Thyroid gland (tissue), 4 donors: ENCODE results near the gene IFIT1. TPM values are rescaled to one million over a fixed set of nuclear protein-coding genes. Genes with fewer than 3 reads are reported as not detected.
"Not testable (repeated sequence)": the region's sequence is repeated elsewhere in the genome, so short reads cannot be mapped to it uniquely, and the experiment has no call there.

Source experiments
- DNase-seq, 2 donors: peaks; one replicate each; pipeline ENCODE4 v3.0.0-alpha.2; 2019
- H3K27ac ChIP-seq, 3 donors: fragments of 200-600 bp; sonication (generic); 1 replicate in 2 of 3; 2 replicates in 1 of 3; pipeline ENCODE4 v1.5.1; 2016 to 2019; ENCODE audit warnings: mild to moderate bottlenecking in 1 of 3, moderate library complexity in 1 of 3
- H3K27me3 ChIP-seq: fragments of 200-600 bp; sonication (generic); one replicate; pipeline ENCODE4 v1.5.1; 2019
- H3K36me3 ChIP-seq, 2 donors: fragments of 200-600 bp; sonication (generic); one replicate each; pipeline ENCODE4 v1.5.1; 2016 to 2019
- H3K4me1 ChIP-seq, 2 donors: fragments of 200-600 bp; sonication (generic); one replicate each; pipeline ENCODE4 v1.5.1; 2017 to 2019
- H3K4me3 ChIP-seq, 3 donors: fragments of 200-600 bp; sonication (generic); replicated peaks in 1 of 3; 1 replicate in 2 of 3; 2 replicates in 1 of 3; pipeline ENCODE4 v1.5.1; 2016; ENCODE audit warnings: mild to moderate bottlenecking in 1 of 3
- H3K9me3 ChIP-seq: fragments of 200-600 bp; sonication (generic); one replicate; pipeline ENCODE4 v1.5.1; 2017
- POLR2A ChIP-seq, 2 donors: fragments of 450-650 bp; IDR thresholded peaks; one replicate each; pipeline ENCODE4 v1.6.1; 2017; ENCODE audit warnings: antibody characterized with exemption in 2 of 2, mild to moderate bottlenecking in 2 of 2, moderate library complexity in 1 of 2
- WGBS, 2 donors: methylation state at CpG; one replicate each; pipeline ENCODE4 v1.1.5; 2017; 5-methylcytosine and 5-hydroxymethylcytosine counted together
- intact Hi-C: fragments of 100-400 bp; cut with DNase I; formaldehyde crosslinking; loops from one replicate; pipeline ENCODE4 v1.15.1; 2023
- total RNA-seq, 4 donors: library from RNA; depleted of rRNA; stranded (reverse); fragments of >200 nt; gene quantifications; one replicate each; pipeline ENCODE4 v1.2.3, GENCODE V29; 2016
- TF ChIP-seq, protein P1 (sequence below), 6 experiments: fragments of 200-600 bp in 3 of 6; fragments of 450-650 bp in 3 of 6; sonication (generic) in 3 of 6; IDR thresholded peaks; one replicate each; pipeline ENCODE4 v1.5.1; 2016 to 2019; ENCODE audit warnings: antibody characterized with exemption in 6 of 6, mild to moderate bottlenecking in 2 of 6, inconsistent platforms in 1 of 6, moderate library complexity in 1 of 6

IFIT1 gene
- total RNA-seq, 4 donors from 2014 or later, result 5.5 to 15.9 (median 10.0) TPM

GRCh38 chr10:89428877-89429276 is 36.5 kb downstream of the IFIT1 start:
- H3K4me1 ChIP-seq, result peaks cover 5 to 13% of the 10 kb centered on the region in 2 donors
- H3K4me3 ChIP-seq, result no peak overlapping the region
- H3K27me3 ChIP-seq, result no peaks in the 10 kb centered on the region
- H3K36me3 ChIP-seq, result no peaks in the 10 kb centered on the region
- no peaks in the 10 kb centered on the region for H3K9me3 ChIP-seq
- H3K27ac ChIP-seq, result no peak overlapping the region
- WGBS, 2 donors, result 68 to 78% methylated on average over 1 of the region's 1 CpG
- TF ChIP-seq POLR2A (IDR thresholded peaks at IDR 0.05), result no peak
- TF ChIP-seq, protein P1, sequence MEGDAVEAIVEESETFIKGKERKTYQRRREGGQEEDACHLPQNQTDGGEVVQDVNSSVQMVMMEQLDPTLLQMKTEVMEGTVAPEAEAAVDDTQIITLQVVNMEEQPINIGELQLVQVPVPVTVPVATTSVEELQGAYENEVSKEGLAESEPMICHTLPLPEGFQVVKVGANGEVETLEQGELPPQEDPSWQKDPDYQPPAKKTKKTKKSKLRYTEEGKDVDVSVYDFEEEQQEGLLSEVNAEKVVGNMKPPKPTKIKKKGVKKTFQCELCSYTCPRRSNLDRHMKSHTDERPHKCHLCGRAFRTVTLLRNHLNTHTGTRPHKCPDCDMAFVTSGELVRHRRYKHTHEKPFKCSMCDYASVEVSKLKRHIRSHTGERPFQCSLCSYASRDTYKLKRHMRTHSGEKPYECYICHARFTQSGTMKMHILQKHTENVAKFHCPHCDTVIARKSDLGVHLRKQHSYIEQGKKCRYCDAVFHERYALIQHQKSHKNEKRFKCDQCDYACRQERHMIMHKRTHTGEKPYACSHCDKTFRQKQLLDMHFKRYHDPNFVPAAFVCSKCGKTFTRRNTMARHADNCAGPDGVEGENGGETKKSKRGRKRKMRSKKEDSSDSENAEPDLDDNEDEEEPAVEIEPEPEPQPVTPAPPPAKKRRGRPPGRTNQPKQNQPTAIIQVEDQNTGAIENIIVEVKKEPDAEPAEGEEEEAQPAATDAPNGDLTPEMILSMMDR (IDR thresholded peaks at IDR 0.05), result no peak
- intact Hi-C loops, result loop anchor here (5.0 kb wide), 2 partner anchors 133 to 273 kb away; partner anchors contain the start of gene KIF20B
- no peak for DNase-seq

GRCh38 chr10:89431977-89432376 is 39.6 kb downstream of the IFIT1 start:
- Histone ChIP-seq H3K27me3 (no peaks in the 10 kb centered on the region), H3K4me3 (no peak overlapping the region), H3K27ac (peak overlapping the region; percentile 68 to 85 (median 83)), H3K4me1 (peaks cover 5 to 13% of the 10 kb centered on the region in 2 donors), H3K9me3 (no peaks in the 10 kb centered on the region), H3K36me3 (no peaks in the 10 kb centered on the region)
- TF ChIP-seq, protein P1 (IDR thresholded peaks at IDR 0.05), result no peak
- TF ChIP-seq POLR2A (IDR thresholded peaks at IDR 0.05), result peak in 1 of 2 donors; percentile 55
- intact Hi-C loops, result no loop called here
- WGBS, 2 donors, result 28 to 39% methylated on average over 3 of the region's 3 CpGs
- peak; percentile 32 to 43 for DNase-seq

DNA sequence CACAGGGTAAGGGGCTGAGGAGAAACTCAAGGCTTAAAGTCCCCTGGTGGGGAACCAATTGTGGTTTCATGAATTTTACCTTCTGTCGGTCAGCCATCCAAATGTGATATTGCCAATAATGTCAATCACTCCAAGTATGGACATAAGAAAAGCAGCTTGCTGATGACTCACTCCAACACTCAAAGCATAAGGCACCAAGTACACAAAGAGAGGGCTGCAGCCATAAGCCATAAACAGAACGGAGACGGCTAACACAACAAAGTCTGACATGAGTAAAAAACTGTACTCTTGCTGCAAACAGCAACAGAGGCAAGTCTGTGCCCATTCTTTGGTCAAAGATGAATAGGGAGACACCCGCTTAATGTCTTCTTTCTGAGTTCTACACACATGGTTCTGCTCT is 46.1 kb downstream of the IFIT1 start:
- intact Hi-C loops, result no loop called here
- WGBS, 2 donors, result 91 to 94% methylated on average over 4 of the region's 4 CpGs
- Histone ChIP-seq H3K27ac (no peak overlapping the region), H3K9me3 (no peaks in the 10 kb centered on the region), H3K4me3 (no peak overlapping the region), H3K4me1 (no peaks in the 10 kb centered on the region), H3K27me3 (no peaks in the 10 kb centered on the region), H3K36me3 (no peaks in the 10 kb centered on the region)
- no peak for DNase-seq
- TF ChIP-seq, protein P1 (IDR thresholded peaks at IDR 0.05), result no peak
- TF ChIP-seq POLR2A (IDR thresholded peaks at IDR 0.05), result no peak

DNA sequence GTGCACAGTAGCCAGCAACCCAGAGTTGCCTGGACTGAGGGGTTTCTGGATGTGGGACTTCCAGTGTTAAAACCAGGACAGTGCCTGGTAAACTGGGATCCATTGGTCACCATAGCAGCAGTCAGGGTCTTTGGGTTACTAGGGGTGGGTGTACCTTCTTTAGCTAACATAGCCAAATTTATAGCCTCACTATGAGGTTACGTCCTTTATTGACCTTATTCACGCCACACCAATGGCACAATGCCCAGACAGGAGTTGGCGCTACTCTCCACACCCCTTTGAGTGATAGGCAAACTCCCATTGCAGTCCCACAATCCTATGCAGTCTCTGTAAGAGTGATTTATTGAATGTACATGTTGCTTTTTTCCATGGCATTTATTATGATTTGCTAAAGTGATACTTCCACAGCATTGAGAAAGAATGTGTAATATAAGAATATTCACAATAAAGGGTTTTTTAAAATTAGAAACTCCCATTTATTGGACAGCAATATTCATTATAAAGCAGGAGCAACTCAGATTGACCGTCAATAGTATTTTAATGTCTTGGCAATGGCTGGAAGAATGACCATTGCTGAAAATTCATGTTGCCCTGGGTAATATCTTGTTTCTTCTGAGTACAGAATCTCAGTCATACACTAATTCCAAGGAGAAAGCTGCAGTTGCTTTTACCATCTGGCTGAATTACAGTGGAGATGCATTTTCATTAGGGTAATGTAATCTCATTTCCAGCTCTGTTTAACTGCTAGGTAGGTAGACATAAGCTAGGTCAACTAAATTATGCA is 48.0 kb downstream of the IFIT1 start:
- intact Hi-C loops, result no loop called here
- Histone ChIP-seq H3K4me1 (no peaks in the 10 kb centered on the region), H3K27ac (no peak overlapping the region), H3K4me3 (no peak overlapping the region), H3K36me3 (no peaks in the 10 kb centered on the region), H3K9me3 (no peaks in the 10 kb centered on the region), H3K27me3 (no peaks in the 10 kb centered on the region)
- DNase-seq, result no peak
- WGBS, 2 donors, result 75 to 89% methylated on average over 4 of the region's 4 CpGs
- no peak for TF ChIP-seq POLR2A (IDR thresholded peaks at IDR 0.05)
- TF ChIP-seq, protein P1 (IDR thresholded peaks at IDR 0.05), result no peak

DNA sequence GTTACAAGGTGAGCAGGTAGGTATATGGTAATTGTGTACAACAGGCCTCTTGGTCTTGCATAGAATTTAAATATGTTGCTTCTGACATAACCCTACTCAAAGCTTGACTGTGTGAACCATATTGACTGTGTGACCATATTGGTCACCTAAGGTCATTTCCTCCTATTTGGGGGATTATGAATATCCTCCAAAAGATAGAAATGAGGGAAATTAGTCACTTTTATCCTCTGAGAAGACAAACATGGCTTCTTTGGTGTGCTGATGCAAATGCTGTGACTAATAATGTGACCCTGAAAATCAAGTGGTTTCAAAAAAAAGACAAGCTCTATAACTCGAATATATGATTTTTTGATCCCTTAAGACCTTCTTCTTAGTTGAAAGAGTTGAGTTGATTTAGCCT is 49.9 kb downstream of the IFIT1 start:
- intact Hi-C loops, result no loop called here
- TF ChIP-seq, protein P1 (IDR thresholded peaks at IDR 0.05), result no peak
- TF ChIP-seq POLR2A (IDR thresholded peaks at IDR 0.05), result no peak
- 85% methylated on average over 1 of the region's 1 CpG for WGBS, 2 donors

DNA sequence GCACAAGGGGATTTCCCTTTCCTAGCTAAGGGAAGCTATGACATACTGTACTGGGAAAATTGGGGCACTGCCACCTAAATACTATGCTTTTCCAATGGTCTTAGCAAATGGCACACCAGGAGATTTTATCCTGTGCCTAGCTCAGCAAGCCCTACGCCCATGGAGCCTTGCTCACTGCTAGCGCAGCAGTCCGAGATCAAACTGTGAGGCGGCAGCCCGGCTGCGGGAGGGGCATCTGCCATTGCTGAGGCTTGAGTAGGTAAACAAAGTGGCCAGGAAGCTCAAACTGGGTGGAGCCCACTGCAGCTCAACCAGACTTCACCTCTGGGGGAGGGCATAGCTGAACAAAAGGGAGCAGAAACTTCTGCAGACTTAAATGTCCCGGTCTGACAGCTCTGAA is 52.4 kb downstream of the IFIT1 start:
- H3K27me3 ChIP-seq, H3K36me3 ChIP-seq, H3K4me3 ChIP-seq, DNase-seq, H3K27ac ChIP-seq, intact Hi-C loops, H3K9me3 ChIP-seq, H3K4me1 ChIP-seq: not testable (repeated sequence)
- WGBS, 2 donors, result 94 to 100% methylated on average over 7 of the region's 7 CpGs

More for the DNA sequence above, 49.9 kb downstream of the IFIT1 start:
- Histone ChIP-seq H3K27ac (no peak overlapping the region), H3K4me3 (no peak overlapping the region), H3K9me3 (no peaks in the 10 kb centered on the region), H3K36me3 (no peaks in the 10 kb centered on the region), H3K27me3 (no peaks in the 10 kb centered on the region), H3K4me1 (no peaks in the 10 kb centered on the region)
- no peak for DNase-seq
